Measurements from ENCODE around the gene GOLGA5.
A peak's percentile ranks its signal among the peaks of the same experiment; 100 is the strongest.
"Not testable (repeated sequence)": the region's sequence is repeated elsewhere in the genome, so short reads cannot be mapped to it uniquely, and the experiment has no call there.

The GOLGA5 gene

GRCh38 chr14:92801917-92802316 lies 7.8 kb downstream of the GOLGA5 start:
- H3K4me3 Mint-ChIP-seq = peak overlapping the region; percentile 12
- DNase-seq (ENCODE audit: low spot score in 2 of 2) (no peak), ATAC-seq (replicated peaks; ENCODE audit: extremely low read depth, poor library complexity, severe bottlenecking) (no peak)
- H3K9me3 Mint-ChIP-seq = no peaks in the 10 kb centered on the region
- no peaks in the 10 kb centered on the region for H3K27me3 Mint-ChIP-seq
- peaks cover 32% of the 10 kb centered on the region for H3K36me3 Mint-ChIP-seq (ENCODE audit: insufficient read depth)
- no peak overlapping the region for H3K27ac Mint-ChIP-seq (ENCODE audit: low read depth)
- peaks cover 61% of the 10 kb centered on the region for H3K4me1 Mint-ChIP-seq

GRCh38 chr14:92802678-92803077 lies 8.6 kb downstream of the GOLGA5 start:
- H3K27me3 Mint-ChIP-seq = no peaks in the 10 kb centered on the region
- H3K9me3 Mint-ChIP-seq = no peaks in the 10 kb centered on the region
- no peak overlapping the region for H3K27ac Mint-ChIP-seq (ENCODE audit: low read depth)
- ATAC-seq (replicated peaks; ENCODE audit: extremely low read depth, poor library complexity, severe bottlenecking) = no peak
- peaks cover 34% of the 10 kb centered on the region for H3K36me3 Mint-ChIP-seq (ENCODE audit: insufficient read depth)
- peaks cover 65% of the 10 kb centered on the region for H3K4me1 Mint-ChIP-seq
- no peak for DNase-seq (ENCODE audit: low spot score in 2 of 2)
- no peak overlapping the region for H3K4me3 Mint-ChIP-seq

- no peak for DNase-seq (ENCODE audit: low spot score in 2 of 2)
- Mint-ChIP-seq H3K27ac (ENCODE audit: low read depth) (no peak overlapping the region), H3K4me1 (no peaks in the 10 kb centered on the region), H3K36me3 (ENCODE audit: insufficient read depth) (peaks cover 50% of the 10 kb centered on the region), H3K9me3 (no peaks in the 10 kb centered on the region), H3K4me3 (no peak overlapping the region), H3K27me3 (no peaks in the 10 kb centered on the region)
- no peak for ATAC-seq (replicated peaks; ENCODE audit: extremely low read depth, poor library complexity, severe bottlenecking)
These were observed 19.1 kb downstream of the GOLGA5 start for GRCh38 chr14:92813201-92813600.

- peaks cover 59% of the 10 kb centered on the region for H3K36me3 Mint-ChIP-seq (ENCODE audit: insufficient read depth)
- H3K4me1 Mint-ChIP-seq = no peaks in the 10 kb centered on the region
- H3K27ac Mint-ChIP-seq (ENCODE audit: low read depth) = no peak overlapping the region
- no peak for DNase-seq (ENCODE audit: low spot score in 2 of 2)
- no peak overlapping the region for H3K4me3 Mint-ChIP-seq
- no peaks in the 10 kb centered on the region for H3K9me3 Mint-ChIP-seq
- H3K27me3 Mint-ChIP-seq = no peaks in the 10 kb centered on the region
- no peak for ATAC-seq (replicated peaks; ENCODE audit: extremely low read depth, poor library complexity, severe bottlenecking)
These were observed 25.0 kb downstream of the GOLGA5 start for GRCh38 chr14:92819011-92819597.

GRCh38 chr14:92819680-92820535 lies 25.8 kb downstream of the GOLGA5 start:
- H3K27ac Mint-ChIP-seq (ENCODE audit: low read depth); H3K27me3 Mint-ChIP-seq; ATAC-seq (replicated peaks; ENCODE audit: extremely low read depth, poor library complexity, severe bottlenecking); H3K4me1 Mint-ChIP-seq; H3K9me3 Mint-ChIP-seq; DNase-seq (ENCODE audit: low spot score in 2 of 2); H3K4me3 Mint-ChIP-seq: not testable (repeated sequence)
- peaks cover 61% of the 10 kb centered on the region for H3K36me3 Mint-ChIP-seq (ENCODE audit: insufficient read depth)

GRCh38 chr14:92820536-92820840 lies 26.4 kb downstream of the GOLGA5 start:
- not testable (repeated sequence) for ATAC-seq (replicated peaks; ENCODE audit: extremely low read depth, poor library complexity, severe bottlenecking); H3K27me3 Mint-ChIP-seq; H3K27ac Mint-ChIP-seq (ENCODE audit: low read depth); H3K4me1 Mint-ChIP-seq; DNase-seq (ENCODE audit: low spot score in 2 of 2); H3K4me3 Mint-ChIP-seq; H3K9me3 Mint-ChIP-seq
- H3K36me3 Mint-ChIP-seq (ENCODE audit: insufficient read depth) = peaks cover 59% of the 10 kb centered on the region

- H3K36me3 Mint-ChIP-seq (ENCODE audit: insufficient read depth) = peaks cover 57% of the 10 kb centered on the region
- peaks cover 5% of the 10 kb centered on the region for H3K4me1 Mint-ChIP-seq
- ATAC-seq (replicated peaks; ENCODE audit: extremely low read depth, poor library complexity, severe bottlenecking) (no peak), DNase-seq (ENCODE audit: low spot score in 2 of 2) (no peak)
- H3K9me3 Mint-ChIP-seq = no peaks in the 10 kb centered on the region
- H3K4me3 Mint-ChIP-seq = no peak overlapping the region
- H3K27ac Mint-ChIP-seq (ENCODE audit: low read depth) = no peak overlapping the region
- H3K27me3 Mint-ChIP-seq = no peaks in the 10 kb centered on the region
These were observed 36.8 kb downstream of the GOLGA5 start for GRCh38 chr14:92830902-92831301.

GRCh38 chr14:92832137-92832700 lies 38.1 kb downstream of the GOLGA5 start:
- no peaks in the 10 kb centered on the region for H3K9me3 Mint-ChIP-seq
- H3K4me3 Mint-ChIP-seq = no peak overlapping the region
- no peaks in the 10 kb centered on the region for H3K27me3 Mint-ChIP-seq
- H3K36me3 Mint-ChIP-seq (ENCODE audit: insufficient read depth) = peaks cover 57% of the 10 kb centered on the region
- H3K4me1 Mint-ChIP-seq = peaks cover 5% of the 10 kb centered on the region
- DNase-seq (ENCODE audit: low spot score in 2 of 2) (no peak), ATAC-seq (replicated peaks; ENCODE audit: extremely low read depth, poor library complexity, severe bottlenecking) (no peak)
- H3K27ac Mint-ChIP-seq (ENCODE audit: low read depth) = peak overlapping the region; percentile 0

GRCh38 chr14:92841930-92842329 lies 47.8 kb downstream of the GOLGA5 start:
- ATAC-seq (replicated peaks; ENCODE audit: extremely low read depth, poor library complexity, severe bottlenecking) (no peak), DNase-seq (ENCODE audit: low spot score in 2 of 2) (no peak)
- Mint-ChIP-seq H3K36me3 (ENCODE audit: insufficient read depth) (peaks cover 39% of the 10 kb centered on the region), H3K27me3 (no peaks in the 10 kb centered on the region), H3K4me1 (peaks cover 12% of the 10 kb centered on the region), H3K27ac (ENCODE audit: low read depth) (no peak overlapping the region), H3K9me3 (no peaks in the 10 kb centered on the region), H3K4me3 (no peak overlapping the region)

GRCh38 chr14:92844204-92844603 lies 50.1 kb downstream of the GOLGA5 start:
- Mint-ChIP-seq H3K4me1 (peaks cover 18% of the 10 kb centered on the region), H3K4me3 (no peak overlapping the region), H3K27me3 (no peaks in the 10 kb centered on the region), H3K27ac (ENCODE audit: low read depth) (no peak overlapping the region), H3K9me3 (no peaks in the 10 kb centered on the region), H3K36me3 (ENCODE audit: insufficient read depth) (peaks cover 19% of the 10 kb centered on the region)
- ATAC-seq (replicated peaks; ENCODE audit: extremely low read depth, poor library complexity, severe bottlenecking) = no peak
- DNase-seq (ENCODE audit: low spot score in 2 of 2) = no peak

- H3K27me3 Mint-ChIP-seq = no peaks in the 10 kb centered on the region
- H3K4me1 Mint-ChIP-seq = peaks cover 18% of the 10 kb centered on the region
- peaks cover 7% of the 10 kb centered on the region for H3K36me3 Mint-ChIP-seq (ENCODE audit: insufficient read depth)
- H3K9me3 Mint-ChIP-seq = peaks cover 4% of the 10 kb centered on the region
- DNase-seq (ENCODE audit: low spot score in 2 of 2) (no peak), ATAC-seq (replicated peaks; ENCODE audit: extremely low read depth, poor library complexity, severe bottlenecking) (peak; percentile 75)
- peak overlapping the region; percentile 53 for H3K27ac Mint-ChIP-seq (ENCODE audit: low read depth)
- H3K4me3 Mint-ChIP-seq = no peak overlapping the region
These were observed 52.2 kb downstream of the GOLGA5 start for GRCh38 chr14:92846162-92846897.

- H3K9me3 Mint-ChIP-seq = peaks cover 4% of the 10 kb centered on the region
- no peak for DNase-seq (ENCODE audit: low spot score in 2 of 2)
- no peak for ATAC-seq (replicated peaks; ENCODE audit: extremely low read depth, poor library complexity, severe bottlenecking)
- H3K27me3 Mint-ChIP-seq = no peaks in the 10 kb centered on the region
- H3K27ac Mint-ChIP-seq (ENCODE audit: low read depth) = peak overlapping the region; percentile 53
- no peak overlapping the region for H3K4me3 Mint-ChIP-seq
- peaks cover 3% of the 10 kb centered on the region for H3K36me3 Mint-ChIP-seq (ENCODE audit: insufficient read depth)
- peaks cover 18% of the 10 kb centered on the region for H3K4me1 Mint-ChIP-seq
These were observed 53.2 kb downstream of the GOLGA5 start for GRCh38 chr14:92847278-92847677.
